ENCODE data around the gene SP100. TPM values are rescaled to one million over a fixed set of nuclear protein-coding genes. Genes with fewer than 3 reads are reported as not detected.
"Not testable (repeated sequence)": the region's sequence is repeated elsewhere in the genome, so short reads cannot be mapped to it uniquely, and the experiment has no call there.

SP100 gene
- total and polyA plus RNA-seq, 2 of the 8 experiments (the other 6 are each of a cell fraction or from before 2014, with no cell fraction given), result 0.06 to 1.1 TPM

GRCh38 chr2:230439121-230439520 is 23.1 kb downstream of the SP100 start:
- H2BK15ac ChIP-seq (ENCODE audit: low read length); H2BK12ac ChIP-seq (ENCODE audit: low read depth, low read length); H3K4me2 ChIP-seq (ENCODE audit: insufficient read depth in 1 of 2, low read depth in 2 of 2, low read length in 2 of 2); H3K27me3 ChIP-seq (replicated peaks in 1 of 4; ENCODE audit: control insufficient read depth in 3 of 4, extremely low read depth in 1 of 4, insufficient read depth in 3 of 4, low read length in 3 of 4); H3K56ac ChIP-seq (replicated peaks; ENCODE audit: insufficient read length, low read depth, low read length); H2BK120ac ChIP-seq (replicated peaks; ENCODE audit: low read depth, low read length); H4K5ac ChIP-seq (ENCODE audit: insufficient read length, low read depth, low read length); H3K79me2 ChIP-seq (ENCODE audit: control insufficient read depth in 1 of 2, insufficient read depth in 2 of 2, low read length in 2 of 2); H3K23ac ChIP-seq (ENCODE audit: insufficient read length); H3K4me1 ChIP-seq (replicated peaks in 1 of 4; ENCODE audit: control insufficient read depth in 3 of 4, insufficient read depth in 4 of 4, low read length in 3 of 4); DNase-seq (ENCODE audit: low read depth in 1 of 2, low spot score in 2 of 2); H3K18ac ChIP-seq (ENCODE audit: extremely low read depth, low read length); H4K8ac ChIP-seq (ENCODE audit: extremely low read depth, insufficient read depth, low read length); FAIRE-seq; CTCF ChIA-PET (ENCODE audit: partially characterized antibody); H3K27ac ChIP-seq (ENCODE audit: low read depth, low read length); H3K79me1 ChIP-seq (ENCODE audit: low read depth, low read length); H4K20me1 ChIP-seq (replicated peaks in 1 of 2; ENCODE audit: control insufficient read depth in 1 of 2, insufficient read depth in 2 of 2, low read length in 2 of 2); H2BK20ac ChIP-seq (ENCODE audit: low read length); H2BK5ac ChIP-seq (ENCODE audit: low read depth, low read length); H3K9me3 ChIP-seq (ENCODE audit: insufficient read depth in 2 of 2, low read depth in 1 of 2, low read length in 1 of 2); H3K36me3 ChIP-seq (ENCODE audit: control insufficient read depth in 2 of 4, insufficient read depth in 4 of 4, low read length in 3 of 4); H3K14ac ChIP-seq (ENCODE audit: insufficient read length); H3K4ac ChIP-seq (replicated peaks; ENCODE audit: insufficient read length, low read depth, low read length); H3K9ac ChIP-seq (replicated peaks in 1 of 4; ENCODE audit: extremely low read depth in 1 of 4, low read depth in 3 of 4, low read length in 3 of 4); H3K23me2 ChIP-seq (ENCODE audit: low read depth, low read length); H4K91ac ChIP-seq (replicated peaks; ENCODE audit: insufficient read length, low read length); H2AFZ ChIP-seq (ENCODE audit: low read length); POLR2A ChIA-PET (ENCODE audit: partially characterized antibody); H3K4me3 ChIP-seq (ENCODE audit: extremely low read depth in 1 of 4, insufficient read depth in 2 of 4, low read depth in 3 of 4, low read length in 4 of 4); H2AK5ac ChIP-seq (ENCODE audit: low read depth, low read length): not testable (repeated sequence)
